HEK293 (cell line): ENCODE measurements around the gene RFX2.

Experiments used
- CTCF ChIA-PET: fragments of 350-600 bp; formaldehyde crosslinking; extraction: SDS; loops from one replicate; lab custom pipeline; 2021; ENCODE audit warnings: antibody characterized with exemption; lab: Yijun Ruan, JAX
- POLR2A ChIA-PET: fragments of 300-600 bp; formaldehyde crosslinking; extraction: SDS; loops from one replicate; lab custom pipeline; 2020; ENCODE audit warnings: antibody characterized with exemption, inconsistent platforms; lab: Yijun Ruan, JAX
- H3K27ac ChIP-seq: fragments of 200-500 bp; sonication (Bioruptor generic); 2 replicates; pipeline ENCODE4 v1.5.1; 2014; ENCODE audit warnings: low read depth, low read length, control low read depth, inconsistent platforms; ENCODE audit errors: extremely low read depth
- H3K36me3 ChIP-seq, 2 experiments: fragments of 200-500 bp in 1 of 2; sonication (Bioruptor generic) in 1 of 2; 1 replicate in 1 of 2; 2 replicates in 1 of 2; pipeline ENCODE4 v1.5.1; 2014 to 2017; ENCODE audit warnings: inconsistent platforms in 2 of 2, low read length in 2 of 2; ENCODE audit not compliant: control insufficient read depth in 2 of 2, insufficient read depth in 1 of 2
- H3K4me1 ChIP-seq: fragments of 200-500 bp; sonication (Bioruptor generic); 2 replicates; pipeline ENCODE4 v1.5.1; 2014; ENCODE audit warnings: mild to moderate bottlenecking, low read length, inconsistent platforms; ENCODE audit not compliant: control insufficient read depth, insufficient read depth
- H3K4me3 ChIP-seq: 2 replicates; pipeline ENCODE4 v1.5.1; 2011; ENCODE audit warnings: low read depth, mild to moderate bottlenecking, control low read depth, low read length, moderate library complexity
- H3K9me3 ChIP-seq: fragments of 200-500 bp; sonication (Bioruptor generic); 2 replicates; pipeline ENCODE4 v1.5.1; 2014; ENCODE audit warnings: low read depth, low read length, inconsistent platforms; ENCODE audit not compliant: control insufficient read depth, insufficient read depth
- EGR2 ChIP-seq: fragments of 450-650 bp; formaldehyde crosslinking; IDR thresholded peaks from 2 replicates; pipeline ENCODE4 v1.5.1; 2016; ENCODE audit warnings: low read depth, missing biosample characterization, missing genetic modification characterization
- GLI4 ChIP-seq: fragments of 450-650 bp; formaldehyde crosslinking; IDR thresholded peaks from 2 replicates; pipeline ENCODE4 v1.5.1; 2016; ENCODE audit warnings: missing biosample characterization, missing genetic modification characterization
- PRDM2 ChIP-seq: fragments of 450-650 bp; formaldehyde crosslinking; IDR thresholded peaks from 2 replicates; pipeline ENCODE4 v1.5.1; 2016; ENCODE audit warnings: missing biosample characterization, missing genetic modification characterization, borderline replicate concordance
- SP2 ChIP-seq: fragments of 450-650 bp; formaldehyde crosslinking; IDR thresholded peaks from 2 replicates; pipeline ENCODE4 v1.5.1; 2016; ENCODE audit warnings: missing biosample characterization, missing genetic modification characterization
- YY2 ChIP-seq: fragments of 450-650 bp; formaldehyde crosslinking; IDR thresholded peaks from 2 replicates; pipeline ENCODE4 v1.5.1; 2016; ENCODE audit warnings: missing biosample characterization, missing genetic modification characterization
- ZNF132 ChIP-seq: fragments of 450-650 bp; formaldehyde crosslinking; IDR thresholded peaks from 2 replicates; pipeline ENCODE4 v1.5.1; 2017; ENCODE audit warnings: missing biosample characterization, missing genetic modification characterization, borderline replicate concordance
- ZNF146 ChIP-seq: fragments of 450-650 bp; formaldehyde crosslinking; IDR thresholded peaks from 2 replicates; pipeline ENCODE4 v1.5.1; 2016; ENCODE audit warnings: missing biosample characterization, missing genetic modification characterization
- ZNF266 ChIP-seq: fragments of 450-650 bp; formaldehyde crosslinking; IDR thresholded peaks from 2 replicates; pipeline ENCODE4 v1.5.1; 2016; ENCODE audit warnings: missing biosample characterization, missing genetic modification characterization, low read depth
- ZNF350 ChIP-seq: fragments of 450-650 bp; formaldehyde crosslinking; IDR thresholded peaks from 2 replicates; pipeline ENCODE4 v1.5.0; 2017; ENCODE audit warnings: missing biosample characterization, mild to moderate bottlenecking, missing genetic modification characterization
- ZNF416 ChIP-seq: fragments of 450-650 bp; formaldehyde crosslinking; IDR thresholded peaks from 2 replicates; pipeline ENCODE4 v1.5.1; 2016; ENCODE audit warnings: missing biosample characterization, missing genetic modification characterization
- ZNF423 ChIP-seq: fragments of 450-650 bp; formaldehyde crosslinking; IDR thresholded peaks from 2 replicates; pipeline ENCODE4 v1.5.1; 2016; ENCODE audit warnings: missing biosample characterization, missing genetic modification characterization
- ZNF518A ChIP-seq: fragments of 450-650 bp; formaldehyde crosslinking; conservative IDR thresholded peaks from 2 replicates; pipeline ENCODE4 v1.5.1; 2016; ENCODE audit warnings: low read depth, missing biosample characterization, missing genetic modification characterization
- ZNF521 ChIP-seq: fragments of 450-650 bp; formaldehyde crosslinking; IDR thresholded peaks from 2 replicates; pipeline ENCODE4 v1.5.1; 2017; ENCODE audit warnings: missing biosample characterization, mild to moderate bottlenecking, missing genetic modification characterization
- ZNF596 ChIP-seq: fragments of 450-650 bp; IDR thresholded peaks from 2 replicates; pipeline ENCODE4 v1.5.0; 2018; ENCODE audit warnings: missing biosample characterization, mild to moderate bottlenecking, missing genetic modification characterization, moderate library complexity
- ZNF624 ChIP-seq: fragments of 450-650 bp; formaldehyde crosslinking; IDR thresholded peaks from 2 replicates; pipeline ENCODE4 v1.5.1; 2017; ENCODE audit warnings: missing biosample characterization, missing genetic modification characterization
- ZNF654 ChIP-seq: fragments of 450-650 bp; formaldehyde crosslinking; IDR thresholded peaks from 2 replicates; pipeline ENCODE4 v1.5.1; 2016; ENCODE audit warnings: low read depth, missing biosample characterization, missing genetic modification characterization
- ZNF707 ChIP-seq: fragments of 450-650 bp; formaldehyde crosslinking; IDR thresholded peaks from 2 replicates; pipeline ENCODE4 v1.5.1; 2016; ENCODE audit warnings: missing biosample characterization, missing genetic modification characterization
- ZNF830 ChIP-seq: fragments of 450-650 bp; IDR thresholded peaks from 2 replicates; pipeline ENCODE4 v1.5.0; 2018; ENCODE audit warnings: missing biosample characterization, missing genetic modification characterization, low read depth, mild to moderate bottlenecking, moderate library complexity

Gene RFX2

GRCh38 chr19:5994405-5995165, 115.7 kb downstream of the RFX2 start:
- no peaks in the 10 kb centered on the region for H3K36me3 ChIP-seq
- ChIA-PET POLR2A (no interaction called here), CTCF (interaction anchor here (0.5 to 2.3 kb wide), 3 partner anchors 24 to 224 kb away, joined by 4 to 13 read pairs (median 7); no protein-coding TSS in a partner anchor)
- H3K27ac ChIP-seq: no peak overlapping the region
- TF ChIP-seq ZNF830 (tag by site-specific recombination): no peak
- TF ChIP-seq SP2: no peak
- TF ChIP-seq GLI4: no peak
- TF ChIP-seq ZNF423 (tag by site-specific recombination): no peak
- no peak for TF ChIP-seq ZNF624 (tag by site-specific recombination)
- TF ChIP-seq ZNF707 (tag by site-specific recombination): no peak
- no peak for TF ChIP-seq ZNF146 (tag by site-specific recombination)
- no peak for TF ChIP-seq PRDM2 (tag by site-specific recombination)
- TF ChIP-seq ZNF416 (tag by site-specific recombination): no peak
- no peak for TF ChIP-seq ZNF654
- no peak for TF ChIP-seq ZNF350 (tag by site-specific recombination)
- TF ChIP-seq ZNF266 (tag by site-specific recombination): no peak
- no peak for TF ChIP-seq ZNF518A (tag by site-specific recombination)
- no peak for TF ChIP-seq ZNF521 (tag by site-specific recombination)
- no peak for TF ChIP-seq ZNF596
- no peak for TF ChIP-seq YY2 (tag by site-specific recombination)
- TF ChIP-seq ZNF132: no peak
- TF ChIP-seq EGR2 (tag by site-specific recombination): no peak
- H3K9me3 ChIP-seq: no peaks in the 10 kb centered on the region
- H3K4me3 ChIP-seq: no peak overlapping the region
- no peaks in the 10 kb centered on the region for H3K4me1 ChIP-seq
